ENCODE results near the gene GALNT13.

The GALNT13 gene

DNA sequence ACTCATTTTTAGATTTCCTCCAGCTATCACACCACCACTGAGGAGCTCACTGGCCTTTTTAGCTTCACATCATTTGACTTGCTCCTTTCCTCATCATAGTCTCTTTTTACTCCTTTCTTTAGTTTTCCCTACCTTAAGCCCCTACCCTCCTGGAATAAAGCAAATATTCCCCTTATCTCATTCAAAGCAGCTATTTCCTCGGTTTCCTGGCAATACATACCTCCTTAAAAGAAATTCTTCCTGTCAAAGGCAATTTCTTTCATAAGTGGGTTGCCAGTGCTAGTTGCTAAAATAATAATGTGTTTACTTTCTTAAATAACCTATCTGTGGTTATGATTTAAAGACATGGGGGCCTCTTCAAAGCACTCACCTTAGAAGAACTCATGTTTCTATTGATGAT, 359.3 kb downstream of the GALNT13 start:
- no peak for DNase-seq

DNA sequence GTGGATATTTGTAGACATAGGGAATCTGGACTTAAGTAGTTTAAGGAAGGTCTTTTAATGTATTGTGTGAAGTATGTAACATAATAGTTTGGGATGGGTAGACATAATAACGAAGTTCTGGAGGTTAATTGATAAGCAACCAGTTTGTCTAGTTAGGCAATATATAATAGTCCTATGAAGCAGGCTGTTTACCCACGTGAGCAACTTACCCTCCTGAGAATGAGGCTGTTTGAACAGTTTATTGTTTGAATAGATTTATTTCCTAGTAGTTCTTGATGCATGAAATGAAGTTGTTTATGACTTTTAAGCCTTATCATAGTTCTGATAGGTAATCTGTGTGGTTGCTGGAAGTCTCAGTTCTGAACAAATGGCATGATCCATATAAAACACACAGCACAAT, 361.5 kb downstream of the GALNT13 start:
- no peak for DNase-seq

DNA sequence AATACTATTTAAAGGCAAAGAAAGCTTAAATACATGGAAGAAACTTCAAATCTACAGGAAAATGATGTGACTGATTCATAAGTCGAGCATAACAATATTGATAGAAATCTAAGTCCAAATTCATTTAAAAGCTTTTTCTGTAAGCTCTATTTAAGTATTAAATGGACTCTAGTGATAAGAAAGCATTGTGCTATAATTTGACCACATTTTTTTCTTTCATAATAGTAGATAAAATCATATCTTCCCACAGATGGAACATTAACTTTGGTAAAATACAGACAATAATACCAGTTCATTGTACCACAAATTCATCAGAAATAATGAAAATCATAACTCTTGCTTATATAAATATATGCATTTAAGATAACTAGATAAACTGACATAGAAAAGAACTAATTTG, 366.5 kb downstream of the GALNT13 start:
- DNase-seq = no peak

DNA sequence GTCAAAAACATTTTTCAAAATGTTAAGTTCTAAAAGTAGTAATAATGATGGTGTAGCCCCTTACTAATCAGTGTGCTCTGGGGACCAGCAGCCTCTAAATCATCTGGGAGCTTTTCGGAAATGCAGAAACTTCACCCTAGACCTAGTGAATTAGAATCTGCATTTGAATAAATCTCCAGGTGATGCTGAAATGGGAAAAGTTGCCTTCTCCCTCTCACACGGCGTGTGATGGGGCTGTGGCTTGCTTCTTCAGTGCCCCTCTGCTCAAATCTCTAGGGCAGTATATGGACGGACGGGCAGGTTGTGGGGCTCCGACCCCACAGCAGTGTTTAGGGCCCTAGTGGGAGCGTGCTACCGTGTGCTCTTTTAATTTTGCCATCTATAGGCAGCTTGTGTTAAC, 368.6 kb downstream of the GALNT13 start:
- no peak for DNase-seq

DNA sequence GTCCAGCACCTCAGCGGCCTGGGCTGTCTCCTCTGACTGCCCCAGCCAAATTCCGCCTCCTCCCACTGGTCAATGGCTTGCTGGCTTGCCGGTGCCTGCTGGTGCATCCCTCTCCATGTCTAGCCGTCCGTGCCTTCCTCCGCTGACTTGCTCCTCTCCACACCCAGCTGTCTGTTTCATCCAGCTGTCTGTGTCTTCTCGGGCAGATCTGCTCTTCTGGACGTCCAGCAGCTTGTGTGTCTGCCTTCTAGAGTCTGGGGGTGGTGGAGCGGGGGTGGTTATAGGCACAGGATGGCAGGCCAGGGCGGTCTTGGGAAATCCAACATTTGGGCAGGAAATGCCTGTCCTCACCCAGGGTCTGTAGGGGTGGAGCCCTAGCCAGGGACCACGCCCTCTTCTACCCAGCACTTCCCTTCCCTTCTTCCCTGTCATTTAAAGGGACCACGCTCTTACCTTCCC, 369.2 kb downstream of the GALNT13 start:
- no peak for DNase-seq

DNA sequence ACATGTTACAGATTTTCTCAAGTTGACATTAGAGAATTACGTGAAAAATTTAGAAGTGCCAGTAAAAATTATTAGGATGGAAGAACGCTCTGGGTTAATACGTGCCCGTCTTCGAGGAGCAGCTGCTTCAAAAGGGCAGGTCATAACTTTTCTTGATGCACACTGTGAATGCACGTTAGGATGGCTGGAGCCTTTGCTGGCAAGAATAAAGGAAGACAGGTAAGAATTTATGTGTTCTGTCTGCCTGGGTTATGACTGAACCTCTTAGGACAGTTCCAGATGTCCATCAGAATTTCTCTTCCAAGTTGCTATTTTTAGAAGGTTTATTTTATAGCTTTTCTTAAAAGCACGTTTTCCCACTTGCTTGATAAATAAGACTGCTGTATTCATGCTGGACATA, 371.0 kb downstream of the GALNT13 start:
- no peak for DNase-seq

DNA sequence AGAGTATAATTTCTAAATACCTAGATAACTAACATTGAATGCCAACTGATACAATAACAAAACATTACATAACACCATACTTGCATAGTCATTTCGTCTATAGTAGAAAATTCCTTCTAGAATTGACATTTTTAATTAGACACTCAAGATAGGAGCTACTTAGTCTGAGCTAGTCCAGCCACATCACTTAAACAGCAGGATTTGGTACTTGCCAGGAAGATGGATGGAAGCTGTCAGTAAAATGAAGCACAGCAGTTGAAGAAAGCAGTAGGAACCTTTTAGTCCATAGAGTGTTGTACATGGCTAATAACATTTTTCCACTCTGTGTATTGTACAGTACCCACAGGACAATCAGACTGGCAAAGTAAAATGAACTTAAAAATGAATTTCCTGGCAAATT, 372.0 kb downstream of the GALNT13 start:
- DNase-seq = no peak

DNA sequence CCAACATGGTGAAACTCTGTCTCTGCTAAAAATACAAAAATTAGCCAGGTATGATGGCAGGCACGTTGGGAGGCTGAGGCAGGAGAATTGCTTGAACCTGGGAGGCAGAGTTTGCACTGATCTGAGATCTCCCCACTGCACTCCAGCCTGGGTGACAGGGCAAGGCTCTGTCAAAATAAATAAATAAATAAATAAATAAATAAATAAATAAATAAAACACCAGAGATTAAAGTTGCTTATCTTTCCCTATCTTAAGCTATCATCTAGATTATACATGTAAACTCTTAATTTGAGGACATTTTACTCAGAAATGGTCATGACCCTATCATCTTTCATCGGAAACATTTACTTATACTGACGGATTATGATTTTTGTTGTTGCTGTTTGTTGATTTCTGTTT, 373.2 kb downstream of the GALNT13 start:
- DNase-seq = no peak

DNA sequence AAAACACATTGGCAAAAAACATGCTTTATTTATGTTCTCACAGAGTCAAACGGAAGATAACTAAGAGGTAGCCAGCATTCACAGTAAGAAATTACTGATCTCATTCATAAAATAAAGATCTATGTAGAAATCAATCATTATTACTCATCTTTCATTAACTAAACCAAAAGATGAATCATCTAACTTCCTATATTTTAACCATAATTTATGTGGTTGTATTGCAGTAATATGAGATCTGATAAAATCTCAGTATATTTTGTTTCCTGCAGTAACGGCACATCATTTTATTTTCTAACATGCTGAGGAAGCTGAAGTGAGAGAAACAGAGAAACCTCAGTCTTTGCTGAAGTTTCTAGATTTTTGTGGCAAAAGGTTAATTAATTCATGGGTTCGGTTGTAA, 375.8 kb downstream of the GALNT13 start:
- no peak for DNase-seq

DNA sequence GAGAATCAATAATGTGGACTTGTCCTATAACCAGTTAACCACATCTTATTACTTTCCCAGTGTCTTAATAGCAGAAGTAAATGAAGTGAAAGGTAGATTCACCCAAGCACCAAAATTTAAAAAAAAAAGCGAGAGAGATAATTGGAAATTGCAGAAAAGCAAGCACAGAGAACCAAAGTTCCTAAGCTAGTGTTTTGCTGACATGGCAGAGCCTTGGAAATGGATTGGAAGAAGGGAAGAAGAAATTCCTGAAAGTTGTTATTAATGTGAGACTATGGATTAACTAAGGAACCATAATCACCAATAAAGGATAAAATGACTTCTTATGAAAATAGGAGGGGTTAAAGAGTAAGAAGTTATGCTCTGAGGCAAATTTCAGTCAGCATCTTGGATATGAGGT, 384.4 kb downstream of the GALNT13 start:
- no peak for DNase-seq

DNA sequence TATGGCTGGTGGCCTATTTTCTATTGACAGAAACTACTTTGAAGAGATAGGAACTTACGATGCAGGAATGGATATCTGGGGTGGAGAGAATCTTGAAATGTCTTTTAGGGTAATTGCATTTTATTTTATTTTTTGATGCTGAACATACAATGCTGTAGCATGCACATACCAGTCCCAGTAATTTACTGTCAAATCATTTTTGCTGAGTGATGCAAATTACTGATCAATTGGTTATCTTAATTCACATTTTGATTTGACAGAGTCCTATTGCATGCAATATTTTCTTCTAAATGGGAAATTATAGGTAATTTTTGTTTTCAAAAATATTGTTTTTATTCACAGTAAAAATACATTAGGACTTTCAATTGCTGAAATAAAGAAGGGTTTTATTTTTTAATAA, 387.3 kb downstream of the GALNT13 start:
- no peak for DNase-seq

DNA sequence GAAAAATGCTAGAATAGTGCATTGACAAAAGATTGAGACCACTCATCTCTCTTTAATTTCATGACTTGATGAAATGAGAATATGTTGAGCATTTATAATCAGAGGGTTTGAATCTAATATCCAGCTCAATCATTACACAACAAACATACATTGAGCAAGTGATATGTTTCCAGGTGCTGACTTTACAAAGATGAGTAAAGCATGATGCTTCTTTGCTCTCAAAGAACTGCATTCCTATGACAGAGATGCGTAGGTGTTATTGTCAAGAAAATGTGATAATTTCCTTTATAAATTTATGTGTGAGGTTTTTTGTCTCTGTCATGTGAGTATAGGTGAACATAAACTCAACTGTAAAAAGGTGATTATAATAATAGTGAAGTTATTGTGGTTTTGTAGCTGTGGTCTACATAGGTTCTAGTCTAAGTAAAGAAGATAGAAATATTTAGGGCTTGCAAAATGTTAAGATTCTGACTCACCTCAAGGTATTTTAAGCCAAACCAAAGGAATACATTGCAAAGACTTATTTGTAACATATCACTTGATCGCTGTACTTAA, 389.8 kb downstream of the GALNT13 start:
- DNase-seq = no peak

DNA sequence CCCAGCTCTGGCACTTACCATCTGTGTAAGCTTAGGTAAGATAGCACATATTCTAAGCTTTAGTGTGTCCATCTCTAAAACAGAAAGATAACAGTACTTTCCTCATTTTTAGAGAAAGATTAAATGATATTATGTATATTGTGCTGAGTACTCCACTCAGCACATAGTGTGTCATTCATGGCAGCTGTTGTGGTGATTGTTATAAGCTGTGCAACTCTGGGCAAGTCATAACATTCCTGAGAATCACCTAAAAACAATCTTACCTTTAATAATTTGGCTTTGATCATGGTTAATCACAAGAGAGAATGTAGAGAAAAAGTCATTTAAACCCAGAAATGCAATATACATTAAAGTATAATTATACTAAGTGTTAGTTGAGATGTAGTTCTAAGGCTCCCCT, 391.5 kb downstream of the GALNT13 start:
- DNase-seq = no peak

DNA sequence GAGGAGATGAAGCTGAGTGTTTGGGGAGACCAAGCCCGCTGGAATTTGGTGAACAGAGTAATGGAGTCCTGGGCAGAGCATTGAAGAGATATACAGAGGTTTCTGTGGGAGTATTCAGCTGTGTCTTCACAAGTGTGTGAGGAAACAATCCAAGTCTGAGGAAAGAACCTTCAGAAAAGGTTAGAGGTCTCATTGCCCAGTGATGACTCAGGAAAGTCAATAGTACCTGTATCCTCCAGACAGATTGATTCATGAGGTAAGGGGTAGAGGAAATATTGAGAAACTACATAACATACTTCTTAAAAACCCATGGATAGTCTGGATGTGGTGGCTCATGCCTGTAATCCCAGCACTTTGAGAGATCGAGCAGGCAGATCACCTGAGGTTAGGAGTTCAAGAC, 392.3 kb downstream of the GALNT13 start:
- DNase-seq = no peak

DNA sequence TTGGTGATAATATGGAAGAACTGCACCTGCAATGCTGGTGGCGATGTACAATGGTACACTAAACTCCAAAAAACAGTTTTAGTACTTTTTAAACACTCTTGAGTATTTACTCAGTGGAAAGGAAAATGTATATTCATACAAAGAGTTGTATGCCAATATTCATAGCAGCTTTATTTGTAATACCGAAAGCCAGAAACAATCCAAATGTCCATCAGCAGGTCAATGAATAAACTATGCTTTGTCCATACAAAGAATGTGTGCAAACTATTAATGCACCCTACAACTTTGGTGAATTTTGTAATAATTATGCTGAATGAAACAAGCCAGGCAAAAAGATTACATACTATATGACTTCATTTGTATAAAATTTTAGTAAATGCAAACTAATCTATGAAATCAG, 396.3 kb downstream of the GALNT13 start:
- no peak for DNase-seq

DNA sequence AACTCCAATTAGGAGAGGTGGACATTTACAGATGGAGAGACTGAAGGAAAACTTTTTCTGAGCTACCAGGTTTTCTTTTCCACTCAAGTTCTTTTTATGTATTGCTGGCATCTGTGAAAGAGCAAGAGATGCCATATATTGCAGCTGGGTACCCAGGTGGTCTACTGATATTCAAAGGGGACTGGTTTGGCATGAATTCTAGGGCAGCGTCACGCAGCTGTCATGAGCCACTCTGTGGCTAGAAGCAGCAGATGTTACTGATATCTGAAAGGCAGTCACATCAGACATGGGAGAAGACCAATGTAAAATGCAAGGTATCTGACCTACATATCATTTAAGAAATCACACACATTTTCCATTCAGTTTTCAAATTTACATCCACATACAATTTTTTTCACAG, 408.8 kb downstream of the GALNT13 start:
- DNase-seq = no peak

DNA sequence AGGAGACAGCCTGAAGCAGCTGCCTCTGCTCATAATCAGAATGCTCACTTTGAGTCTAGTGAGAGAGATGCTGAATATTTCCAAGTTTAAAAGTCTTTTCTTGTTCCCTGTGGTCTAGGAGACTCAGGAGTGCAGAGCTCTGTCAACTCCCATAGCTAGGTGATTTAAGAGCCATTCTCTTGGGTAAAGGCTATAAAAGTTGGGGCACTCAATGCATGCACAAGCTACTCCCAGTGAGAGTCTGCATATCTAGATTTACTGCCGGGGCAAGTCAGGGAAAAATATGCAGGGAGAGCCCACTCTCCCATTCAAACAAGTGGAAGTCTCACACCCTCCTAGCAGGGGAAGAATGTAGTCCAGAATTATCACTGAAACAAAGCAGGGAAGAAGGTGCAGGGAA, 418.1 kb downstream of the GALNT13 start:
- DNase-seq = no peak

DNA sequence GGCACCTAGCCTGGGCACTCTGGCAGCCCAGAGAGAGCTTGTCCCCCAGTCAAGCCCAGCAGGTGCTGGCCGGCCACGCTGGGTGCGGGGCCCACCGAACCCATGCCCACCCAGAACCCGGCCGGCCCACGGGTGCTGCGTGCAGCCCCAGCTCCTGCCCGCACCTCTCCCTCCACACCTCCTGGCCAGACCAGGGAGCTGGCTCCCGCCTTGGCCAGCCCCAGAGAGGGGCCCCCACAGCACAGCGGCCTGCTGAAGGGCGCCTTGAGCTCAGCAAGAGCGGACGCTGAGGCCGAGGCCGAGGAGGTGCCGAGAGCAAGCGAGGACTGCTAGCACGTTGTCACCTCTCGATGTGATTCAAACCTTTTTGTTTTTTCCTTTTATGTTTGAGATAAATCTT, 419.8 kb downstream of the GALNT13 start:
- DNase-seq = no peak

DNA sequence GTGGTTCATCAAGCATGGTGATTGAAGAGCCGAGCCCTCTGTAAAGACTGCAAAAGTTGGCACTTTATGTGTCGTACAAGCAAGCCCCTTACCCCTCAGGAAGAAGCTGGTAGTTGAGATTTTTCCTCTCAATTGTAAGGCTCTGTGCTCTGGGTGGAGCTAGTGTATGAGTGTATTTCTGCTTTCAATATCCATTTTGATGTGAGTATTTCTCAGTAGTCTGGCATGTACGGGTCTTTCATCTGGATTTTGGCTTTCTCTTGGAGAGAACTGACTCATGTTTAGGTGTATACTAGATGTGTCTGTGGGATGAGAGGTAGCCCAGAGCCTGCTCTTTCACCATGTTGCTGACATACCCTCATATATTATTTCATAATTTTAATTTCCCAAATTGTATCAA, 420.2 kb downstream of the GALNT13 start:
- no peak for DNase-seq

DNA sequence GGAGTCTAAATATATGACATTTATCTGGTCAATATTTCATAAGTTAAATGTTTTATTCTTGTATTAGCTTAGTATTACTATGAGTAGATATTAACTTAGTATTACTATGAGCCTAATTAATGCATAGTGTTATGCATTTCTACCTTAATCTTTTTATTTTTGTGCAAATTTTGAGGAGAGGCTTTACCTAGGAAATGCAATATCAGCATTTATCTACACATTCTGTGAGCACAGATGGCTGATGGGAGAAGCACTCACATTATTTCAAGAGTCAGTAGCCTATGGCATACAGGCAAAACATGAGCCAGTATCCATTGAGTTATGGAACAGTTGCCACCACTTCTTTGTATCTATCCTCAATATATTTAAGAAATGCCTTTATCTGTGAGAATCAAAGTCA, 422.1 kb downstream of the GALNT13 start:
- DNase-seq = no peak

DNA sequence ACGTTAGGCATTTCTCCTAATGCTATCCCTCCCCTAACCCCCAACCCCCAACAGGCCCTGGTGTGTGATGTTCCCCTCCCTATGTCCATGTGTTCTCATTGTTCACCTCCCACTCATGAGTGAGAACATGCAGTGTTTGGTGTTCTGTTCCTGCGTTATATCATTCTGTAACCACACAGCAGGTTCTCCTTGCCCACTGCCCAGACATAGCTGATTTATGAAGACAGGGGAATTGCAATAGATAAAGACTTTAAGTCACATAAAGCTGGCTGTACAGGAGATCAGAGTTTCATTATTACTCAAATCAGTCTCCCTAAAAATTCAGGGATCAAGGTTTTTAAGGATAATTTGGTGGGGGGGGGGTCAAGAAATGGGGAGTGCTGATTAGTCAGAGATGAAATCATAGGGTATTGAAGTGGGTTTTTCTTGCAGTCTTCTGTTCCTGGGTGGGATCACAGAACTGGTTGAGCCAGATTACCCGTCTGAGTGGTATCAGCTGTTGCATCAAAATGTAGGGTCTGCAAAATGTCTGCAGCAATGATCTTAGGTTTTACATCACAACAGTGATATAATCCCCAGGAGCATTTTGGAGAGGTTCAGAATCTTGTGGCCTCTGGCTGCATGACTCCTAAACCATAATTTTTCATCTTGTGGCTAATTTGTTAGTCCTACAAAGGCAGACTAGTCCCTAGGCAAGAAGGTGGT, 434.7 kb downstream of the GALNT13 start:
- no peak for DNase-seq

DNA sequence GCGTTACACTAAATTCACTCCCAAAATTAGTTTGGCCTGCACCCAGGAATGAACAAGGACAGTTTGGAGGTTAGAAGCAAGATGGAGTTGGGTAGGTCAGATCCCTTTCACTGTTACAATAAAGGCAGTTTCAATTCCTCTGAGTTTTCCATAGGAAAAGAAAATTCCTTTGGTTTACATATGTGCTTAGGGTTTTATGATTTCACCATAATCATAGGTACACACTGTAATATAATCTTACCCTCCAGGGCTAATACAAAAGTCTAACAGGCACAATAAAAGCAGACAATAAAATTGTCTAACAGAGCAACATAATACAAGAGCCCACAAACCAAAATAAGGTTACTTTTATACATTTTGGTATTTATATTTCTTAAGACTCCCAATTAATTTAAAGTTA, 435.3 kb downstream of the GALNT13 start:
- no peak for DNase-seq

DNA sequence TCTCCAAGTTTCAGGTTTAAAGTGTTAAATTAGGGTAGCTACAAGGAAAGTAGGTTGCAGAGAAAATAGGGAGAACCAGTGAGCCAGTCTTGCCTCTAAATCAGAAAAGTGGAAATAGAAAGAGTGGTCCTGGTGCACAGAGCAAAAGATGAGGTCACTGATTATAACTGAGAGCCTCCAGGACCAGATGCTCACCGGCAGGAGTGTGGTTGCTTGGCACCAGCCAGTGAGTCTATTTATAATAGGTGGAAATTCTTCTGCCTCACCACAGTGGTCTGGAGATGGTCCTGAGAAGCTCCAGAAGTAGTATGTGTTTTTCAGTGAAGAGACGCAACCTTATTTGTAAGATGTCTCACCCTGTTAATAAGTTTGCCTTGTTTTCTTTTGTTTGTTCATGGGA, 452.9 kb downstream of the GALNT13 start:
- no peak for DNase-seq

DNA sequence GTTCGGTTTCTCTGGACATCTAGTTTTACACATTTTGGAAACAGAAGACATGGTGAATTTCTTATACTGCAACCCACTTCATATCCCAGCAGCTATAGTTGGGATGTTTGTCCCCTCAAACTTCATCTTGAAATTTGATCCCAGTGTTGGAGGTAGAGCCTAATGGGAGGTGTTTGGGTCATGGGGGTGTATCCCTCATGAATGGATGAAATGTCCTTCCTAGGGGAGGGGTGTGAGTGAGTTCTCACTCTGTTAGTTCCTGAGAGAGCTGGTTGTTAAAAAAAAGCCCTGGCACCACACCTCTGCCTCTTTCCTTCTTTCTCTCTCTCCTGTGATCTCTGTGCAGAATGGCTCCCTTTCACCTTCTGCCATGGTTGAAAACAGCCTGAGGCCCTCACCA, 457.8 kb downstream of the GALNT13 start:
- no peak for DNase-seq

DNA sequence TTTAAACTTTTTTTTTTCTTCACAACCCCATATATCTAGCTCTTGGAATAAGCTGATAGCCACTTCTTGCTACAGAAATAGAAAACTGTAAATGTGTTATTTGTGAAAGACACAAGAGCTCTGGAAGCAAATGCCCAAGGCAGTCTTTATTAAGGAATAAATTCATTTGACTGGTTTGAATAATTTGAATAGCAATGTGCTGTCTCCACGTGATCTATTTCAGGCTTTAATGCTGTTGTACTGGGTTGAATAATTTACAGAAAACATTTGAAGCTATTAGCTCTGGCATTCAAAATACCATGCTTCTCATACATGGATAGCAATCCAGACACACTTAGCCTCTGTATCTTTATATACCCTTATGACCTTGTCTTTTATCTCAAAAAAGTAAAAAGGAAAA, 460.1 kb downstream of the GALNT13 start:
- no peak for DNase-seq
